Esophagus squamous epithelium (tissue), 5 donors: Measurements from ENCODE around the gene ASTL. TPM values are rescaled to one million over a fixed set of nuclear protein-coding genes. Genes with fewer than 3 reads are reported as not detected.

Source experiments
- DNase-seq: peaks from one replicate; lab custom pipeline; 2025; lab: John Stamatoyannopoulos, UW
- H3K27ac ChIP-seq, 4 donors: fragments of 200-600 bp; sonication (generic); one replicate each; pipeline ENCODE4 v1.5.1; 2016 to 2019; ENCODE audit warnings: mild to moderate bottlenecking in 1 of 4
- H3K27me3 ChIP-seq, 4 donors: fragments of 200-600 bp; sonication (generic); 1 replicate in 3 of 4; 2 replicates in 1 of 4; pipeline versions ENCODE4 v1.5.1 to v1.6.0; 2017 to 2021; ENCODE audit warnings: antibody characterized with exemption in 1 of 4
- H3K36me3 ChIP-seq, 3 donors: fragments of 200-600 bp; sonication (generic); one replicate each; pipeline ENCODE4 v1.5.1; 2016 to 2019
- H3K4me1 ChIP-seq, 3 donors: fragments of 200-600 bp; sonication (generic); one replicate each; pipeline ENCODE4 v1.5.1; 2017 to 2019
- H3K4me3 ChIP-seq, 4 donors: fragments of 200-600 bp; sonication (generic); 1 replicate in 3 of 4; 2 replicates in 1 of 4; pipeline ENCODE4 v1.5.1; 2016 to 2019; ENCODE audit warnings: mild to moderate bottlenecking in 2 of 4, moderate library complexity in 1 of 4
- H3K9me3 ChIP-seq, 3 donors: fragments of 200-600 bp; sonication (generic); one replicate each; pipeline ENCODE4 v1.5.1; 2016 to 2019
- CTCF ChIP-seq, 6 experiments: fragments of 450-650 bp in 4 of 6; fragments of 200-600 bp in 2 of 6; sonication (generic) in 2 of 6; IDR thresholded peaks; one replicate each; pipeline ENCODE4 v1.5.1; 2016 to 2019; ENCODE audit warnings: antibody characterized with exemption in 6 of 6, mild to moderate bottlenecking in 4 of 6, moderate library complexity in 4 of 6
- POLR2A ChIP-seq, 4 donors: fragments of 450-650 bp; IDR thresholded peaks; one replicate each; pipeline ENCODE4 v1.6.1; 2017; ENCODE audit warnings: antibody characterized with exemption in 4 of 4, mild to moderate bottlenecking in 4 of 4, moderate library complexity in 3 of 4
- WGBS, 2 donors: methylation state at CpG; one replicate each; pipeline ENCODE4 v1.1.5; 2018; 5-methylcytosine and 5-hydroxymethylcytosine counted together
- intact Hi-C: fragments of 100-400 bp; cut with DNase I; formaldehyde crosslinking; loops from one replicate; pipeline ENCODE4 v1.15.0; 2022
- total RNA-seq, 4 donors: library from RNA; depleted of rRNA; stranded (reverse); fragments of >200 nt; gene quantifications; one replicate each; pipeline ENCODE4 v1.1.0, GENCODE V29; 2016
- donor health status: DM: yes; HTN: yes; CAD: no.

The ASTL gene
- total RNA-seq, 4 donors from 2014 or later: 0.30 to 0.53 TPM; not detected in 2

- 88 to 100% methylated on average over 1 to 4 of the region's 6 CpGs for WGBS, 2 donors
- no peaks in the 10 kb centered on the region for H3K36me3 ChIP-seq
- no peak for DNase-seq
- no peak overlapping the region for H3K4me3 ChIP-seq
- no peaks in the 10 kb centered on the region for H3K27me3 ChIP-seq
- no peak overlapping the region for H3K27ac ChIP-seq
- intact Hi-C loops: no loop called here
- H3K9me3 ChIP-seq: no peaks in the 10 kb centered on the region
- H3K4me1 ChIP-seq: peaks cover 7 to 40% (median 7%) of the 10 kb centered on the region in 3 donors
- TF ChIP-seq CTCF (IDR thresholded peaks at IDR 0.05) (no peak), POLR2A (IDR thresholded peaks at IDR 0.05) (no peak)
Measured at GRCh38 chr2:96150007-96150640, 11.8 kb upstream of the ASTL start.

- peaks cover 16 to 55% (median 16%) of the 10 kb centered on the region in 3 donors for H3K4me1 ChIP-seq
- WGBS, 2 donors: 38 to 81% methylated on average over 5 to 6 of the region's 29 CpGs
- peak overlapping the region; percentile 13 to 47 (median 34) for H3K27ac ChIP-seq
- no peak for TF ChIP-seq CTCF (IDR thresholded peaks at IDR 0.05)
- TF ChIP-seq POLR2A (IDR thresholded peaks at IDR 0.05): peak in 2 of 4 donors; percentile 16 to 56
- no peaks in the 10 kb centered on the region for H3K36me3 ChIP-seq
- intact Hi-C loops: no loop called here
- no peaks in the 10 kb centered on the region for H3K27me3 ChIP-seq
- no peaks in the 10 kb centered on the region for H3K9me3 ChIP-seq
- peak; percentile 52 for DNase-seq
- peak overlapping the region in 1 of 4 donors; percentile 36 for H3K4me3 ChIP-seq
Measured at GRCh38 chr2:96148410-96149217, 10.3 kb upstream of the ASTL start.

- intact Hi-C loops: no loop called here
- no peak for DNase-seq
Measured at GRCh38 chr2:96147593-96148201, 9.4 kb upstream of the ASTL start.

GRCh38 chr2:96146881-96147592 is 8.7 kb upstream of the ASTL start:
- no peak for DNase-seq
- Histone ChIP-seq H3K36me3 (no peaks in the 10 kb centered on the region), H3K9me3 (no peaks in the 10 kb centered on the region), H3K27me3 (no peaks in the 10 kb centered on the region), H3K4me1 (peaks cover 16 to 62% (median 16%) of the 10 kb centered on the region in 3 donors), H3K4me3 (no peak overlapping the region), H3K27ac (peak overlapping the region in 3 of 4 donors; percentile 55 to 75 (median 66))
- intact Hi-C loops: no loop called here
- no peak for TF ChIP-seq POLR2A (IDR thresholded peaks at IDR 0.05)
- no peak for TF ChIP-seq CTCF (IDR thresholded peaks at IDR 0.05)
- WGBS, 2 donors: 65 to 75% methylated on average over 4 to 6 of the region's 9 CpGs

More at GRCh38 chr2:96147593-96148201, 9.4 kb upstream of the ASTL start:
- Histone ChIP-seq H3K27ac (peak overlapping the region in 2 of 4 donors; percentile 7 to 13), H3K4me3 (no peak overlapping the region), H3K9me3 (no peaks in the 10 kb centered on the region), H3K36me3 (no peaks in the 10 kb centered on the region), H3K4me1 (peaks cover 16 to 62% (median 16%) of the 10 kb centered on the region in 3 donors), H3K27me3 (no peaks in the 10 kb centered on the region)
- 50 to 73% methylated on average over 1 to 2 of the region's 9 CpGs for WGBS, 2 donors
- no peak for TF ChIP-seq CTCF (IDR thresholded peaks at IDR 0.05)
- TF ChIP-seq POLR2A (IDR thresholded peaks at IDR 0.05): no peak
